Ishikawa (cell line): ENCODE results near the gene RSAD1.

Source experiments
- CREB1 ChIP-seq: IDR thresholded peaks from 2 replicates; pipeline ENCODE4 v1.6.1; 2012; ENCODE audit warnings: low read depth
- EP300 ChIP-seq: IDR thresholded peaks from 2 replicates; pipeline ENCODE4 v1.6.1; 2012; ENCODE audit warnings: borderline replicate concordance
- MAX ChIP-seq: IDR thresholded peaks from 2 replicates; pipeline ENCODE4 v1.6.1; 2012
- NFIC ChIP-seq: IDR thresholded peaks from 2 replicates; pipeline ENCODE4 v1.6.1; 2012
- REST ChIP-seq: IDR thresholded peaks from 2 replicates; pipeline ENCODE4 v1.6.1; 2012; ENCODE audit warnings: low read depth, mild to moderate bottlenecking
- TAF1 ChIP-seq: IDR thresholded peaks from 2 replicates; pipeline ENCODE4 v1.6.1; 2012; ENCODE audit warnings: low read depth, mild to moderate bottlenecking
- TCF12 ChIP-seq: IDR thresholded peaks from 2 replicates; pipeline ENCODE4 v1.6.1; 2012; ENCODE audit warnings: low read depth
- TEAD4 ChIP-seq: IDR thresholded peaks from 2 replicates; pipeline ENCODE4 v1.6.1; 2012

GRCh38 chr17:50499721-50500120 is 21.1 kb downstream of the RSAD1 start:
- TF ChIP-seq EP300: no peak
- TF ChIP-seq MAX: no peak
- TF ChIP-seq CREB1: no peak
- TF ChIP-seq REST: no peak
- no peak for TF ChIP-seq TAF1
- no peak for TF ChIP-seq TEAD4
- no peak for TF ChIP-seq TCF12
- TF ChIP-seq NFIC: no peak
